ENCODE results near the gene PERCC1.
"Not testable (repeated sequence)": the region's sequence is repeated elsewhere in the genome, so short reads cannot be mapped to it uniquely, and the experiment has no call there.

Gene PERCC1

GRCh38 chr16:1470481-1471251 is 39.8 kb downstream of the PERCC1 start:
- no peak for DNase-seq

GRCh38 chr16:1471569-1472194 is 40.8 kb downstream of the PERCC1 start:
- no peak for DNase-seq

- DNase-seq: no peak
Measured at GRCh38 chr16:1472974-1473373, 42.1 kb downstream of the PERCC1 start.

- DNase-seq: no peak
Measured at GRCh38 chr16:1474082-1474795, 43.4 kb downstream of the PERCC1 start.

- peak; percentile 67 to 71 for DNase-seq
Measured at GRCh38 chr16:1474796-1475551, 44.1 kb downstream of the PERCC1 start, which contains the start of gene CLCN7. Gene CLCN7, minus strand, starts transcription at chr16:1475028. Its CDS starts 54 bp downstream, at chr16:1474974.

GRCh38 chr16:1475552-1476114 is 44.8 kb downstream of the PERCC1 start:
- no peak for DNase-seq

- DNase-seq: no peak
Measured at GRCh38 chr16:1477033-1477432, 46.2 kb downstream of the PERCC1 start.

- not testable (repeated sequence) for DNase-seq
Measured at GRCh38 chr16:1478937-1479336, 48.1 kb downstream of the PERCC1 start.

- no peak for DNase-seq
Measured at GRCh38 chr16:1481906-1482835, 51.3 kb downstream of the PERCC1 start.
